ENCODE measurements around the gene LENEP.

Gene LENEP

DNA sequence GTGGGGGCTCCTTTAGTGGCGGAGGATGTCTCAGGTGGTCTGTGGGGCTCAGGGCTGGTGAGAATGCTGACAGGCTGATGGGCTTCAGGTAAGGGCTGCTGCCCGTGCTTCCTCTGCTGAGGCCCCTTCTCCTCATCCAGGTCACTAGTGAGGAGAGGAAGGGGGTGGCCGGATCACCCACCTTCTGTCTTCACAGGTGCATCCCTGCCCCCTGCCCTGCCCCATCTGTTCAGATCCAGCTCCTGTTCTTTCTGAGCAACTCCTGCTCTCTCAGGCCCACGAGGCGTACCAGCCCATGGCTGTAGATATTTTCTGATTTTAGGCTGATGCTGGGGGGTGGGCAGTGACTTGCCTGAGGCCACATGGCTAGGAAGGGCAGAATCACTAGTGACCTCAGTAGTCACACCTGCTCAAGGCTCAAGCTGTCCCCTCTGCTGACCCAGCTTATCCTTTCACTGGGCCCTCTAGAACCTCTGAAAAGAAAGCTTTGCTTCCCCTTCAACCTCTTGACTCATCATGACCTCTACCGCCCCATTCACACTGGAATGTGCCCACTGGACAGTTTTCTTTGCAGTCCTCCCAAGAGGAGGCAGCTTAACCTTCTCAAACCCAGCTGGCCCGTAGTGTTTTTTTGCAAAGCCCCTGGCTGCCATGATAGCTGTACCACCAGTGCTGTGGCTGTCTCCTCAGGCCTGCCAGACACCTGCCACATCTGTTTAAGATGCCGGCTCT is 25.4 kb downstream of the LENEP start:
- ChIA-PET POLR2A (interaction anchor here (1.6 kb wide), 1 partner anchor 64 kb away, joined by 6 read pairs; the partner anchor contains the start of gene PBXIP1), CTCF (interaction anchor here (0.7 to 12.4 kb wide), 22 partner anchors 7 to 459 kb away, joined by 3 to 233 read pairs (median 4); partner anchors contain the start of genes FLAD1, LENEP, PBXIP1 and PMVK)
- DNase-seq, result no peak
- Histone ChIP-seq H3K36me3 (ENCODE audit: control insufficient read depth in 4 of 4, insufficient read depth in 4 of 4, low read length in 3 of 4) (peaks cover 0 to 26% (median 2%) of the 10 kb centered on the region in 4 experiments), H3K9me3 (ENCODE audit: control extremely low read depth in 1 of 5, control insufficient read depth in 4 of 5, insufficient read depth in 2 of 5, low read depth in 1 of 5, low read length in 4 of 5) (no peaks in the 10 kb centered on the region), H3K27me3 (replicated peaks in 2 of 5; ENCODE audit: control insufficient read depth in 4 of 5, insufficient read depth in 5 of 5, low read length in 4 of 5) (no peaks in the 10 kb centered on the region), H3K4me3 (ENCODE audit: control insufficient read depth in 1 of 7, extremely low read depth in 1 of 7, insufficient read depth in 4 of 7, low read depth in 2 of 7, low read length in 6 of 7) (no peak overlapping the region), H3K4me1 (ENCODE audit: control extremely low read depth in 1 of 4, control insufficient read depth in 4 of 4, insufficient read depth in 4 of 4, low read length in 3 of 4) (peaks cover 0 to 44% (median 36%) of the 10 kb centered on the region in 4 experiments), H3K27ac (ENCODE audit: insufficient read depth in 1 of 2, low read depth in 1 of 2, low read length in 2 of 2, poor library complexity in 1 of 2, severe bottlenecking in 2 of 2) (no peak overlapping the region)
- 93% methylated on average over 3 of the region's 8 CpGs for WGBS (ENCODE audit: insufficient coverage)

DNA sequence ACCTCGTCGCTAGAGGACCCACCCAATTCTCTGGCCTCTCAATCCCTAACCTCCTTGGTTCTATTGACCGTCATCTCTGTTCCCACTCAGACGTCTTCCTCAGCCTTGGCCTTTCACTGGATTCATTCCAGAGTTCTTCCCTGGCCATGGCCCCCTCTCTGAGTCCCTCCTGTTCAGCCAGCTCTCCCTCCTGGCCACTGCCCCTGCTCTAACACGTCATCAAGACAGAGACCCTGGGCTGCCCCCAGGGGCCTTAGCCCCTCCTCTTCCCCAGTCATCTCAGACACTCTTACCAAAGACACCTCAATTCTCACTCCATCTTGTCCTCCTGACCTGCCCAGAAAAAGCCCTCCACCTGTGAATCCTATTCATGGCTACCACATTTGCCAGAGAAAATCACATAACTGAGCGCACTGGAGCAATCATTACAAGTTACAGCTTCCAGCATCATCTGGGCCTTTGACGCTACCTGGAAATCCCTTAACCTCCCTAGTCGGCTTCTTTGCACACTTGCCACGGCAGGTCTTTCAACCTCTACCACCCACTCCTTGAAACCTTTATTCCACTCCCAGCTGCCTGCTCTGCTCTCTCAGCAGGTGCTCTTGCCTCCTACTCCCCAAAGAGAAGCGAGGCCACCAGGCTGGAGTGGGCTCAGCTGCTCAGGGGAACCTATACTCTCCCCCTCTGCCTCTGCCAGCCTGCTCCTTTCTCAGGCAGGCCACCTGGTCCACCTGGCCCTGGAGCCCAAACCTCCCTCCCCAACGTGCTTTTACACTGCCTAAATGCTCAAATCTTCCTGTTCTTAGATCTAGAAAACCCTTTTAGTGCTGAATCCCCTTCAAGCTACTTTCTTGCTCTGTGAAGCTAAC is 26.2 kb downstream of the LENEP start:
- Histone ChIP-seq H3K27ac (ENCODE audit: insufficient read depth in 1 of 2, low read depth in 1 of 2, low read length in 2 of 2, poor library complexity in 1 of 2, severe bottlenecking in 2 of 2) (no peak overlapping the region), H3K36me3 (ENCODE audit: control insufficient read depth in 4 of 4, insufficient read depth in 4 of 4, low read length in 3 of 4) (peaks cover 0 to 20% (median 2%) of the 10 kb centered on the region in 4 experiments), H3K9me3 (ENCODE audit: control extremely low read depth in 1 of 5, control insufficient read depth in 4 of 5, insufficient read depth in 2 of 5, low read depth in 1 of 5, low read length in 4 of 5) (no peaks in the 10 kb centered on the region), H3K27me3 (replicated peaks in 2 of 5; ENCODE audit: control insufficient read depth in 4 of 5, insufficient read depth in 5 of 5, low read length in 4 of 5) (no peaks in the 10 kb centered on the region), H3K4me3 (ENCODE audit: control insufficient read depth in 1 of 7, extremely low read depth in 1 of 7, insufficient read depth in 4 of 7, low read depth in 2 of 7, low read length in 6 of 7) (no peak overlapping the region), H3K4me1 (ENCODE audit: control extremely low read depth in 1 of 4, control insufficient read depth in 4 of 4, insufficient read depth in 4 of 4, low read length in 3 of 4) (peaks cover 0 to 35% (median 28%) of the 10 kb centered on the region in 4 experiments)
- ChIA-PET CTCF (interaction anchor here (0.7 to 12.4 kb wide), 15 partner anchors 9 to 76 kb away, joined by 3 to 233 read pairs (median 5); partner anchors contain the start of genes LENEP, PBXIP1, PYGO2 and ZBTB7B), POLR2A (no interaction called here)
- DNase-seq, result no peak
- 93% methylated on average over 10 of the region's 11 CpGs for WGBS (ENCODE audit: insufficient coverage)

DNA sequence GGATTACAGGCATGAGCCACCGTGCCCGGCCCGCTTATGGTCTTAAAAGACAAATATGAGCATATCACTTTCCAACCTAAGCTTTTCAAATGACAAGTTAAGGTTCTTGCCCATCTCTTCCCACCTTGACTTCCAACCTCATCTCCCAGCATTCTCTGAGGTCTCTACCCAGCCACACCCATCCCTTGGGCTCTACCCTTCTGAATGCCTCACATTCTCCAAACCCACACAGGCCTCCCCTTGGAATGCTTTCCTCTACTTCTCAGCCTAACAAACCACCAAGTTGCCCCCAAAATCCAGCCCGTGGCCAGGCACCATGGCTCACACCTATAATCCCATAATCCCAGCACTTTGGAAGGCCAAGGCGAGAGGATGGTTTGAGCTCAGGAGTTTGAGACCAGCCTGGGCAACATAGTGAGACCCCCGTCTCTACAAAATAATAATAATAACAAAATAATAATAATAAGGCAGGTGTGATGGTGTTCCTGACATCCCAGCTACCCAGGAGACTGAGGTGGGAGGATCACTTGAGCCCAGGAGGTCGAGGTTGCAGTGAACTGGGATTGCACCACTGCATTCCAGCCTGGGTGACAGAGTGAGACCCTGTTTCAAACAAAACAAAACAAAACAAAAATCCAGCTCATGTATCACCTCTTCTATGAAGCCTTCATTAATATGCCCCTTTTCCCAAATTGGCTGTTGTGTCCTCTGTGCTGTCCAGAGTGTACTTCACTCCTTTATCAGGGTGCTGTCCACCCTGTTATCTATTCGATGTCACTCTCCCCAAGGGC is 28.9 kb downstream of the LENEP start:
- POLR2A ChIA-PET, result no interaction called here

DNA sequence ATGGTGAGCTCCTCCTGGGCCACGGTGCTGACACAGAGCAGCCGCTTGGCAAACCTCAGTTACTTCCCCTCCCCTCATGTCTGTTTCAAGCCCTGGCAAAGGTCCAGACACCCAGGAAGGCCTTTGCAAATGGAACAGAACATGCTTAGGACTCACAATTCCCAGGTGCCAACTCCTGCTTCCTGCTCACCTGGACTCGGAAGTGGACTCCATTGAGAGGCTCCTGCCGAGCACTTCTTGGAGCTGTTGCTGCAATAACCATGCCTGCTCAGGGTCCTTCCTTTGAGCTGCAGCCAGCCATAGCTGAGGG is 29.5 kb downstream of the LENEP start:
- peaks cover 0 to 8% (median 5%) of the 10 kb centered on the region in 4 experiments for H3K4me1 ChIP-seq (ENCODE audit: control extremely low read depth in 1 of 4, control insufficient read depth in 4 of 4, insufficient read depth in 4 of 4, low read length in 3 of 4)
- POLR2A ChIA-PET, result no interaction called here
- no peaks in the 10 kb centered on the region for H3K36me3 ChIP-seq (ENCODE audit: control insufficient read depth in 4 of 4, insufficient read depth in 4 of 4, low read length in 3 of 4)
- 80% methylated on average over 4 of the region's 4 CpGs for WGBS (ENCODE audit: insufficient coverage)
- DNase-seq, result no peak
- H3K4me3 ChIP-seq (ENCODE audit: control insufficient read depth in 1 of 7, extremely low read depth in 1 of 7, insufficient read depth in 4 of 7, low read depth in 2 of 7, low read length in 6 of 7), result no peak overlapping the region
- H3K9me3 ChIP-seq (ENCODE audit: control extremely low read depth in 1 of 5, control insufficient read depth in 4 of 5, insufficient read depth in 2 of 5, low read depth in 1 of 5, low read length in 4 of 5), result no peaks in the 10 kb centered on the region
- no peaks in the 10 kb centered on the region for H3K27me3 ChIP-seq (replicated peaks in 2 of 5; ENCODE audit: control insufficient read depth in 4 of 5, insufficient read depth in 5 of 5, low read length in 4 of 5)
- H3K27ac ChIP-seq (ENCODE audit: insufficient read depth in 1 of 2, low read depth in 1 of 2, low read length in 2 of 2, poor library complexity in 1 of 2, severe bottlenecking in 2 of 2), result no peak overlapping the region
- CTCF ChIA-PET, result interaction anchor here (0.9 to 12.4 kb wide), 11 partner anchors 8 to 62 kb away, joined by 3 to 233 read pairs (median 4); partner anchors contain the start of genes LENEP, SHC1 and ZBTB7B

More for the DNA sequence above, 28.9 kb downstream of the LENEP start:
- CTCF ChIA-PET, result interaction anchor here (0.9 to 12.4 kb wide), 12 partner anchors 8 to 63 kb away, joined by 3 to 233 read pairs (median 4); partner anchors contain the start of genes LENEP, SHC1 and ZBTB7B
- WGBS (ENCODE audit: insufficient coverage), result 95% methylated on average over 4 of the region's 8 CpGs
- H3K4me1 ChIP-seq (ENCODE audit: control extremely low read depth in 1 of 4, control insufficient read depth in 4 of 4, insufficient read depth in 4 of 4, low read length in 3 of 4), result peaks cover 0 to 13% (median 10%) of the 10 kb centered on the region in 4 experiments
- no peak overlapping the region for H3K4me3 ChIP-seq (ENCODE audit: control insufficient read depth in 1 of 7, extremely low read depth in 1 of 7, insufficient read depth in 4 of 7, low read depth in 2 of 7, low read length in 6 of 7)
- H3K27me3 ChIP-seq (replicated peaks in 2 of 5; ENCODE audit: control insufficient read depth in 4 of 5, insufficient read depth in 5 of 5, low read length in 4 of 5), result no peaks in the 10 kb centered on the region
- DNase-seq, result no peak
- H3K9me3 ChIP-seq (ENCODE audit: control extremely low read depth in 1 of 5, control insufficient read depth in 4 of 5, insufficient read depth in 2 of 5, low read depth in 1 of 5, low read length in 4 of 5), result no peaks in the 10 kb centered on the region
- H3K27ac ChIP-seq (ENCODE audit: insufficient read depth in 1 of 2, low read depth in 1 of 2, low read length in 2 of 2, poor library complexity in 1 of 2, severe bottlenecking in 2 of 2), result no peak overlapping the region
- H3K36me3 ChIP-seq (ENCODE audit: control insufficient read depth in 4 of 4, insufficient read depth in 4 of 4, low read length in 3 of 4), result no peaks in the 10 kb centered on the region

DNA sequence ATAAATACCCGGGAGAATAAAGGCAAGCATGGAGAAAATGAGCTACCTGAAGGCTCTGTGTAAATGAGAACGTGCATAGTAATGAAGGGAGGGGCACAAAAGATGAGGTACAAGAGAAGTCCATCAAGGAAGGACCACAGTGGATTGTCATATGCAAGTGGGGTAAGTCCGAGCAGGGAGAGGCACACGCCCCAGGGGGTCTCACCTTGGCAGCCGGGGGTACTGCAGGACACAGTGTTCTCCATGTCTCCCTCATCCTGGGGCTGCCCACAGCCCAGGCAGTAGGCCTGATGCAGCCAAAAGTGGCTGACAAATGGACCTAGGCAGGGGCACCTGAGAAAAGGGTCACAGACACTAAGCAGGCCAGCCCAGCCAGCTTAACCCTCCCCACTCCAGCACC is 30.2 kb downstream of the LENEP start:
- 97% methylated on average over 5 of the region's 5 CpGs for WGBS (ENCODE audit: insufficient coverage)

DNA sequence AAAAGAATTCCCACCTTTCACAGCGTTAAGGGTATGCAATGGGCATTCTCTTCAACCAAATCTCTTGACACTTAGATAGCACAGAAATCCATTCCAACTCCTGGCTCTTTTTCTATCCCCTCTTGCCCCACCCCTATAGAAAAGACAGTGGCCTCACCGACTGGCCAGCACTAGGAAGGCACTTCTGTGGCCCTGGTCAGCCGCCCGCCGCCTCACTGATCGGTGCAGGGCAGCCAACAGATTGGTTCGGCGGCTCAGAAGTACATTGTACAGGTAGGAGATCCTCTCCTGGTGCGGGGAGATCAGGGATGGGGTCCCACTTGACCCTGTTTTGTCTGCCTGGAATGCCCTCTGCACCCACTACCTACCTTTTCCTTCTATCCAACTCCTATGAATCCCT is 30.9 kb downstream of the LENEP start:
- ChIA-PET CTCF (interaction anchor here (10.1 kb wide), 1 partner anchor 19 kb away, joined by 159 read pairs; no protein-coding TSS in a partner anchor), POLR2A (no interaction called here)
- Histone ChIP-seq H3K9me3 (ENCODE audit: control extremely low read depth in 1 of 5, control insufficient read depth in 4 of 5, insufficient read depth in 2 of 5, low read depth in 1 of 5, low read length in 4 of 5) (no peaks in the 10 kb centered on the region), H3K36me3 (ENCODE audit: control insufficient read depth in 4 of 4, insufficient read depth in 4 of 4, low read length in 3 of 4) (no peaks in the 10 kb centered on the region), H3K4me1 (ENCODE audit: control extremely low read depth in 1 of 4, control insufficient read depth in 4 of 4, insufficient read depth in 4 of 4, low read length in 3 of 4) (peaks cover 0 to 4% (median 0%) of the 10 kb centered on the region in 4 experiments), H3K27ac (ENCODE audit: insufficient read depth in 1 of 2, low read depth in 1 of 2, low read length in 2 of 2, poor library complexity in 1 of 2, severe bottlenecking in 2 of 2) (no peak overlapping the region), H3K27me3 (replicated peaks in 2 of 5; ENCODE audit: control insufficient read depth in 4 of 5, insufficient read depth in 5 of 5, low read length in 4 of 5) (no peaks in the 10 kb centered on the region), H3K4me3 (ENCODE audit: control insufficient read depth in 1 of 7, extremely low read depth in 1 of 7, insufficient read depth in 4 of 7, low read depth in 2 of 7, low read length in 6 of 7) (no peak overlapping the region)
- no peak for DNase-seq
- WGBS (ENCODE audit: insufficient coverage), result 96% methylated on average over 8 of the region's 9 CpGs

More for the DNA sequence above, 30.2 kb downstream of the LENEP start:
- Histone ChIP-seq H3K36me3 (ENCODE audit: control insufficient read depth in 4 of 4, insufficient read depth in 4 of 4, low read length in 3 of 4) (no peaks in the 10 kb centered on the region), H3K27ac (ENCODE audit: insufficient read depth in 1 of 2, low read depth in 1 of 2, low read length in 2 of 2, poor library complexity in 1 of 2, severe bottlenecking in 2 of 2) (no peak overlapping the region), H3K4me3 (ENCODE audit: control insufficient read depth in 1 of 7, extremely low read depth in 1 of 7, insufficient read depth in 4 of 7, low read depth in 2 of 7, low read length in 6 of 7) (no peak overlapping the region), H3K27me3 (replicated peaks in 2 of 5; ENCODE audit: control insufficient read depth in 4 of 5, insufficient read depth in 5 of 5, low read length in 4 of 5) (no peaks in the 10 kb centered on the region), H3K9me3 (ENCODE audit: control extremely low read depth in 1 of 5, control insufficient read depth in 4 of 5, insufficient read depth in 2 of 5, low read depth in 1 of 5, low read length in 4 of 5) (no peaks in the 10 kb centered on the region), H3K4me1 (ENCODE audit: control extremely low read depth in 1 of 4, control insufficient read depth in 4 of 4, insufficient read depth in 4 of 4, low read length in 3 of 4) (peaks cover 0 to 4% (median under 1%) of the 10 kb centered on the region in 4 experiments)
- POLR2A ChIA-PET, result no interaction called here
- DNase-seq, result no peak
- CTCF ChIA-PET, result interaction anchor here (1.1 to 10.1 kb wide), 5 partner anchors 9 to 62 kb away, joined by 3 to 159 read pairs (median 4); no protein-coding TSS in a partner anchor
